ENCODE results near the gene HUNK. TPM values are rescaled to one million over a fixed set of nuclear protein-coding genes. Genes with fewer than 3 reads are reported as not detected.

Gene HUNK
- polyA plus RNA-seq, 3 donors, result 0.42 to 1.3 (median 1.3) TPM

Other genes with a start within 250 kb of the HUNK start
- gene SOD1, start 213.3 kb upstream of the HUNK start, polyA plus RNA-seq, result 100 to 1,000 TPM in 2 of 3 donors, 10 to 100 TPM in 1; 98.3 to 408 (median 356) TPM
- gene SCAF4, start 140.9 kb upstream of the HUNK start, polyA plus RNA-seq, result 10 to 100 TPM in 2 of 3 donors, 1 to 10 TPM in 1; 6.0 to 15.6 (median 10.9) TPM